ENCODE data around the gene EVX2.

EVX2 gene

DNA sequence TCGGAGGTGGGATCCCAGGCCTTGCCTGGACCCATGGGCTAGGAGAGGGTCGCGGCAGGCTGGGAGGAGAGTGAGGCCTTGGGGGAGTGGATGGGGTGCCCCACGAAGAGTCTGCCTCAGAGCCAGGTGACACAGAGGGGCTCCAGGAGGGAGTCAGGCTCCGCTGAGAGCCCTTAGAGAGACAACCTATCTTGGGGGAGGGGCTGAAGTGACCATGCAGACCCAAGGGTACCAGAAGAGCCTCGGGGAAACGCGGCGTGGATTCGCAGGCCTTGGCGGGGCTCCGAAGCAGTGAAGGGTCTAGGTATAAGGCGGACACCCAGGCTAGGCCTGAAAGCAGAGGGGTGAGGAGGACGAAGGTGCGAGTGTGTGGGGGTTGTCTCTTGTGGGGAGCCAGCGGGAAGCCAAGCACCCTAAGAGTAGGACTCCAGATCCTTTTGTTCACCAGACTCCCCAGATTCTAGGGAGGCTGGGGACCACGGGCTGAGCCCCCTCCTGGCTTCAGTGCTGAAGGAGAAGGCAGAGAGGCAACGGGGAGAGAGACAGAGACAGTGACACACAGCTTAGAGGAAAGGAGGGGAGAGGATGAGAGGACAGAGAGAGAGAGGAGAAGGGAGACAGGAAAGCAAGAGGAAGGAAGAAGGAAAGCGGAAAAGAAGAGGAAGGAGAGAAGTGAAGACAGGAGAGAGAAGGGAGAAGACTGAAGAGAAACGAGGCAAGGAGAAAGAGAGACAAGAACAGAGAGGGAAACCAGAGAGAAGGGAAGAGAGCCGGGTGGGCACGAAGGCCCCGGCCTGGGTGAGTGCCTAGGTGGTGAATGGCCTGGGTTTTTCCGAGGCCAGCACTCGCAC lies 22.2 kb upstream of the EVX2 start:
- no peak overlapping the region for H3K4me3 ChIP-seq (ENCODE audit: low read depth, low read length)
- TF ChIP-seq, protein P1, sequence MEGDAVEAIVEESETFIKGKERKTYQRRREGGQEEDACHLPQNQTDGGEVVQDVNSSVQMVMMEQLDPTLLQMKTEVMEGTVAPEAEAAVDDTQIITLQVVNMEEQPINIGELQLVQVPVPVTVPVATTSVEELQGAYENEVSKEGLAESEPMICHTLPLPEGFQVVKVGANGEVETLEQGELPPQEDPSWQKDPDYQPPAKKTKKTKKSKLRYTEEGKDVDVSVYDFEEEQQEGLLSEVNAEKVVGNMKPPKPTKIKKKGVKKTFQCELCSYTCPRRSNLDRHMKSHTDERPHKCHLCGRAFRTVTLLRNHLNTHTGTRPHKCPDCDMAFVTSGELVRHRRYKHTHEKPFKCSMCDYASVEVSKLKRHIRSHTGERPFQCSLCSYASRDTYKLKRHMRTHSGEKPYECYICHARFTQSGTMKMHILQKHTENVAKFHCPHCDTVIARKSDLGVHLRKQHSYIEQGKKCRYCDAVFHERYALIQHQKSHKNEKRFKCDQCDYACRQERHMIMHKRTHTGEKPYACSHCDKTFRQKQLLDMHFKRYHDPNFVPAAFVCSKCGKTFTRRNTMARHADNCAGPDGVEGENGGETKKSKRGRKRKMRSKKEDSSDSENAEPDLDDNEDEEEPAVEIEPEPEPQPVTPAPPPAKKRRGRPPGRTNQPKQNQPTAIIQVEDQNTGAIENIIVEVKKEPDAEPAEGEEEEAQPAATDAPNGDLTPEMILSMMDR (conservative IDR thresholded peaks at IDR 0.05; ENCODE audit: low read depth, low read length) = no peak
- no peak for DNase-seq (ENCODE audit: low read depth)

DNA sequence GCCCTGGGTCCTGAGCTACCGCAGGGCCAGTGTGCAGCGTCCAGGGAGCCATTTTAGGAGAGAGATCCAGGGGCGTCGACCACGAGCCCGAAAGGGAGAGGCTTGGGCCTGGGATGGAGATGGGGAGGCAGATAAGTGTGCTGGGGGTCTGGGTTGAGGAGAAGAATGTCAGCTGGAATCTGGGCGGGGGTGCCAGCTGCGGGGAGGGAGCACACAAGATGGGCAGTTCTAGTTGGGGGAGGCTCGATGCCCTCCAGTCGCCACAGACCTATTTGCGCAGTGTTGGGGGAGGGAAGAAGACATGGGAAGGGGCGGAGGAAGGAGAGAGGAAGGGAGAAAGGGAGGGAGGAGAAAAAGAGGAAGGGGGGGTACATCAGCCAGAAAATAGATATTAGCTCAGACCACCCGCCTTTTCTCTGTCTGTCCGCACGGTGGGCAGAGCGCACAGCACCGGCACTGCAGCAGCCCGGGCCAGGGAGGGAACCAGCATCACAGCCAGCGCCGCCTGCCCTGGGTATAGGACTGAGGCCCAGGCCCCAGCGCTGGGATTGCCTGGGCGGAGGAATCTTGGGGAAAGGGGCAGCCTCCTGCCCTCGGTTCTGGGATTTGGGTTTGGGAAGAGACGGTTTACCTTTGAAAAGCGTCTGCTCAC lies 21.4 kb upstream of the EVX2 start:
- TF ChIP-seq, protein P1 (conservative IDR thresholded peaks at IDR 0.05; ENCODE audit: low read depth, low read length) = no peak
- no peak for DNase-seq (ENCODE audit: low read depth)
- H3K4me3 ChIP-seq (ENCODE audit: low read depth, low read length) = no peak overlapping the region

DNA sequence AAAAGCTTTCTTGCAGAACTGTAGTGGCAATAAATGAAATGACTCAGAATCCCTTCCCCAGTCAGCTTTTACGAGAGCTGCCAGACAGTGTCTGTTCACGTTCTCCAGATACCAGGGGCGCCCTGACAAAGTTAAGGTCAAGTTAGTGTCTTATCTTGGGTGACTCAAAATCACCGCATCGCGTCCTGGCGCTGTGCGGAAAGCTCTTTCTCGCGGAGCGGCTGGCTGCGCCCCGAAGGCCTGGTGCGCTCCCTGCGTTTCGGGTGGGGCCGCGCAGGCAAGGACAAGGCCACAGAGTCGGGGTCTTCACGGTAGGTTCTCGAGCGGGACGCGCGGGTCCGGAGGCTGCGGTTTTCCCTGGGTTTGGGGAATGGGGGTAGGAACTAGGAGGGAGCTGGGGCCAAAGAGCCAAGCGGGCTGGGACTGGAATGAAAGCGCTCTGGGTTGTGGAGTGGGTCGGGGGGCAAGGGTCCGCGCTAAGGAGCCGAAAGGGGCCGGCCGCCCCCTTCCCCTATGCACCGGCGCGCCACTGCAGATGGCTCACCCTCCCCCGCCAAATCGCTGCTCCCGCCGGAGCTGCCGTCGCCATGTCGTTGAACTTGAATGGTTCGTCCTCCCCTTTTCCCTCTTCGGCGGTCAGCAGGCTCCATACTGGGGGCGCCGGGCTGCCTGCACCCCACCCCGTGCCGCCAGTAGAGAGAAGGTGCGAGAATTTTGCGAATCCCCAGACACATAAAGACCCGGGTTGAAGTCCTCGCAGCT lies 20.7 kb upstream of the EVX2 start:
- DNase-seq (ENCODE audit: low read depth) = no peak
- H3K4me3 ChIP-seq (ENCODE audit: low read depth, low read length) = no peak overlapping the region
- TF ChIP-seq, protein P1 (conservative IDR thresholded peaks at IDR 0.05; ENCODE audit: low read depth, low read length) = no peak

DNA sequence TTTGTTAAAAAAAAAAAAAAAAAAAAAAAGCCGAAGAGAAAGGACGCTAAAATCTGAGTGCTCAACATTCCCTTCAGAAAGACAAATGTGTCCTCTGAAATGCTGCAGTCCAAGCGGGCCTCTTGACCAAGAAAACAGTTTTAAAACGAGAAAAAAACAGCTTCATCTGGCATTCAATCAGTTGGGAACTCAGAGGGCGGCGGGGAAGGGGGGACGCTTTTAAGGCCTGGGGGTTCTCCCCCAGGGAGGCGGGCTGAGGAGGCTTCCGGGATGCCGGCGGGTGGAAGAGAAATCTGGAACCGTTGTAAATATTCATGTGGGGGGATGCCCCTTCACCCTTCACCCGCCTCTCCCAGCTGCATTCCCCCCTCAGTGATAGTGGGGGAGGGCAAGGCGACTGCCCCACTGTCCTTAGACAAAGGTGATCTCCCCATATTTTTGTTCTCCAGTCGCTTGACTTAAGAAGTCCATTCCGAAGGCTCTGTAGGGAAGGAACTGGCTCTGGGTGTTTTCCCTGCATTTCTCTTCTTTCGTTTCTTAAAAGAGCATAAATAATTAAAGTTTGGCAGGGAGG lies 20.1 kb upstream of the EVX2 start:
- DNase-seq (ENCODE audit: low read depth) = no peak
- no peak overlapping the region for H3K4me3 ChIP-seq (ENCODE audit: low read depth, low read length)
- TF ChIP-seq, protein P1 (conservative IDR thresholded peaks at IDR 0.05; ENCODE audit: low read depth, low read length) = no peak

DNA sequence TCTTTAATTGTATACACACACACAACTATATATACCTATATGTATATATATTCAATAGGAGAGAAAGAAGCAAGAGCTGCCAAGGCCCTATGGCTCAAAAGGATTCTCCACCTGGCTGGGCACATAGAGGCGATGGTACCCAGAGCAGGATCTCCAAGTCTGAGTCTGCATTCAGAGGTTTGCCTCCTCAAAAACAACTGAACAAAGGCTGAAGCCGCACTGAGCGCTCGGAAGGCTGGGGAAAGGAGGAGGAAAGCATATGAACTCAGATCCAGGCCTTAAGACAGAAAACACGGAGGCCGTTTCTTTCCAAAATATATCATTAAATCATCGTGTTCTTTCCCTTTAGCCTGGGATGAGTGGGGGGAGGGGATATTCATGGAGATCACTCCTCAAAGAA lies 19.4 kb upstream of the EVX2 start:
- TF ChIP-seq, protein P1 (conservative IDR thresholded peaks at IDR 0.05; ENCODE audit: low read depth, low read length) = no peak
- H3K4me3 ChIP-seq (ENCODE audit: low read depth, low read length) = no peak overlapping the region
- no peak for DNase-seq (ENCODE audit: low read depth)

DNA sequence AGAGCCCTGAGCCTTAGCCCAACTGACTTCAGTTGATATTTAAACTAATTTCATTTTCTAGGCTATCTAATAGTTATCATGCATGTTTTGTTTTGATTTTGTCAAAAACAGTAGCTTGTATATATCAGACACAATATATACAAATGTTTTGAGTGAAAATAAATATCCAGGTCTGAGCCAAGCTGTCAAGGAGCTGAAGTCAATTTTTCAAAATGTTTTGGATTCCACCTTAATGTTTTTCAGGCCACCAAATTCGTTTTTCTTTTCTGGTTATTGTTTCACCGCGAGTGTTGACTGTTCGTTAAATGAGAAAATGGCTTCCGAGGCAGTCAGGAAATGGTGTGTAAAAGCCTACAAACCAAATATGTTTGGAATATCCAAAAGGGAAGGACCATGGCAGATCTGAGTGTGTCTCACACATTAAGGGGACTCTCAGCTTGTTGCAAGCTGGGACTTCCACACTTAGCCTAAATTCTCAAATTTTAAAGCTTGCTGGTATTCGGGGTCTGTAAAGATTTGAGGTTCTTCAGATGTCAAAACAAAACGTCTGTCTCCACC lies 18.6 kb upstream of the EVX2 start:
- no peak for DNase-seq (ENCODE audit: low read depth)
- H3K4me3 ChIP-seq (ENCODE audit: low read depth, low read length) = no peak overlapping the region
- TF ChIP-seq, protein P1 (conservative IDR thresholded peaks at IDR 0.05; ENCODE audit: low read depth, low read length) = no peak
